HG03432 (cell line): ENCODE data around the gene PSMB11.

Source experiments
- ATAC-seq: cut with Tn5 transposase; IDR thresholded peaks from one replicate; pipeline ENCODE4 v1.9.1; 2021; ENCODE audit warnings: mild to moderate bottlenecking, moderate library complexity; ENCODE audit not compliant: unreplicated experiment

Gene PSMB11

DNA sequence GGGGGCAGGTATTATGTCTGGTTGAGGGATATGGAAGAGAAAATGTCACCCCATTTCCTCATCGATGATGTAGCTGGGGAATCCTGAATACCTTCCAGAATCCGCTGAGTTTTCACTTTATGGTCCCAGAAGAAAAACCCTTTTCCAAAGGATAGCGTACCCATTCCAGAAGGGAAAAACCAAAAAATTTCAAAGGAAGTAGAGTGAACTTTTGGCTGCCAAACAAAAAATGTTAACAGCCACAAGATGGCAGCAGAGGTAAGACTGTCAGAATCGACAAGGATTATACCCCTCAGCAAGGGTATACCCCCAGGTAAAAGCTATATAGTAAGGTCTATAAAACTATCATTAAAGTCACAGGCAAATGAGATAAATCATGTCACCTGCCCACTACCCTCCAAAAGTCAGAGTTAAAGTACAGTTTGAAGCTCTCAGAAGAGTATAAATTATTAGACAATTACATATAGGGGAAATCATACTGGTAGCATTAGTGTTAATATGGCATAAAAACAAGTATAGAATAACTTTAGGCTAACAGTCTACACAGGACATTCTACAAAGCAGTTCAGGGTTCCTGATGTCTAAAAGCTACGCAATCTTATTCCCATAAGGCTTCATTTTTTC is 34.9 kb downstream of the PSMB11 start:
- ATAC-seq, result no peak

DNA sequence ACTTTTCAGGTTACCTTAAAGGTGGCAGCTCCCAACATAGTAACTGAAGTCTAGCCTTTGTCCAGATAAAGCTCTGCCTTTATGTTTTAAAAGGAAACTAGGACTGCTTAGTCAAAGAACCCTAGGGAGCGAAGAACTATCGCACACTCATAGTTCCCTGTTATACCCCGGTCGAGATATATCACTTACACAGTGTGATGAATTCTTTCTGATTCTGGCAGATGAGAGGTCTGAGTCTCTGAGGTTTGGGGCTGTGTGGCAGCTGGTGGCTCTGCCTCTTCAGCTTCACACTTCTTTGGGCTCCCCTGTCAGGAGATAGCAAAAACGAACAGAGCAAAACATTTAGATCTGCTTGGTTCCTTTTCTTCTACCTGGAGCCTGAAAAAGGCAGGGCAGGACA is 36.0 kb downstream of the PSMB11 start:
- no peak for ATAC-seq

DNA sequence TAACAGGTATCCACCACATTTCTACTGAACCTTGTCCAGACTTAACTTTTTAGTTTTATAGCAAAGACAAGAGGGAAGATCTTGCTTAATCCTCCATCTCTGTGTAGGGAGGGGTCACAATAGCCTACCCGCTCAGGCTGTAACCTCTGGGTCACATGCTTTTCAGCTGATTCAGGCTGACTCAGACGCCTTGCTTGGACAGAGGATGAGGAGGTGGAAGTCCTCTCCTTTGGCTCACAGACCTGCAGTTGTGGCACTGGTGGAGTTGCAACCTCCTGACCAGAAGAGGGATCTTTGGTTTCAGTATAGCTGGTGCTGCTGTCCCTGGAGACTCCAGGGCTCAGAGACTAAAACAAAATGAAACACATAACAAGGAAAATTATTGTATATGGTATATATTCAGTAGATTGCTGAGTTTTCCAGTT is 36.7 kb downstream of the PSMB11 start:
- ATAC-seq, result no peak

DNA sequence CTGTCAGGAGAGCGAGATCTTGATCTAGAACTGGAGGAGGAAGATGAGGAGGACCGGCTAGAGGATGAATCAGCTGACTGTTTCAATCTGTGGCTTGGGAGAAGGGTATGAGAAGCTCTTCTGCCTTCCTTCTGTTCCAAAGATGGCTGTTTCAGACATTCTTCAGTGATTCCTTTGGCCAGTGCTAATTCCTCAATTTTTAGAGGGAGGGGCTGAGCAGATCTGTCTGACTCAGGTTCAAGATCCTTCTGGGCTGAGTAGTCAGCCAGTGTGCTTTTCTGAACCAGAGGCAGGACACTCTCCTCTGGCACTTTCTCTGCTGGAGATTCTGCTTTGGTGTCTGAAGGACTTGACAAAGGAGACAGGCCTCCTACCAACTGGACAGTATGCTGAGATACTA is 37.7 kb downstream of the PSMB11 start:
- ATAC-seq, result no peak

DNA sequence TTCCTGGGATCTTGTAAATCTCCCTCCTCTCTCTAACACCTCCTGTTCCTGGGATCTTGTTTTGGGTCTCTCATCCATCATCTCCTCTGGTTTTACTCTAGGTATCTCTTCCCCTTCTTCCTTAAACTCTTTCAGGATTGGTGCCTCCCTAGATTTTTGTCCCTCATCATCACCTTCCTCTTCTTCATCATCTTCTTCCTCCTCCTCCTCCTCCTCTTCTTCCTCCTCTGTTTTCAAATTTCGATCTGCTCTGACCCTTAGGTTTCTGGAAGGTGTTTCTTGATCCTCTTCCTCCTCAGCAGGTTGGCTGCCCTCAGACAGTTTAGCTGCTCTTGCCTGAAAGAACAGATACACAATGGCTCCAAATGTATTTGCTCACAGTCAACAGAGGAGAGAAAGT is 38.5 kb downstream of the PSMB11 start:
- no peak for ATAC-seq

DNA sequence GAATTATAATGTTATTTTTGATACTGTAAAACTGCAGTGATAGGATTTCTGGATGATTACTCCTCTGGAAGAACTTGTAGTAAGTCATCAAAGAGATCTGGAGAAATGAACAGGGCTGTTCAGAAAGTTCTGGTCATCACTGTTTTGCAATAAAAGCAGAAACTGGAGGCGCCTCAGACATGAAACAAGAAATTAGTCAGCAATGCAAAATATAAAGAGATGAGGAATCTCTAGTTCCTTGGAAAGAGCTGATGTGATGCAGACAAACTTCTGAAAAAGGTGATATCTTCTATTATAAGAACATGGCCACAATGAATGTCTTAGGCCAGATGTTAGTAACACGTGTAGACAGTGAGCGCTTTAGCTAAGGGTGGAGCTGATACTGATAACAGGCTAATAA is 43.4 kb downstream of the PSMB11 start:
- ATAC-seq, result no peak

DNA sequence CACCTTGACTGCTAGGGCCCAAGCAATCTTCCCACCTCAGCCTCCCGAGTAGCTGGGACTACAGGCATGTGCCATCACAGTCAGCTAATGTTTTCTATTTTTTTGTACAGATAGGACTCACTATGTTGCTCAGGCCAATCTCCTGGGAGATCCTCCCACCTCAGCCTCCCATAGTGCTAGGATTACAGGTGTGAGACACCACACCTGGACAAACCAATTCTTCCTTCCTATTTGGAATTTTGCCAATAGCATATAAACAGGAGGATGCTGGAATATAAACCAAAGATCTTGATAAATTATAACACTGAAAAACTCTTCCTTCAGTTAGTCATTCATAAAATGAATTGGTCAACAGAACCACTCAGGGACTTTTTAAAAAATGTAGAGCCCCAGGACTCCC is 44.6 kb downstream of the PSMB11 start:
- ATAC-seq, result no peak

DNA sequence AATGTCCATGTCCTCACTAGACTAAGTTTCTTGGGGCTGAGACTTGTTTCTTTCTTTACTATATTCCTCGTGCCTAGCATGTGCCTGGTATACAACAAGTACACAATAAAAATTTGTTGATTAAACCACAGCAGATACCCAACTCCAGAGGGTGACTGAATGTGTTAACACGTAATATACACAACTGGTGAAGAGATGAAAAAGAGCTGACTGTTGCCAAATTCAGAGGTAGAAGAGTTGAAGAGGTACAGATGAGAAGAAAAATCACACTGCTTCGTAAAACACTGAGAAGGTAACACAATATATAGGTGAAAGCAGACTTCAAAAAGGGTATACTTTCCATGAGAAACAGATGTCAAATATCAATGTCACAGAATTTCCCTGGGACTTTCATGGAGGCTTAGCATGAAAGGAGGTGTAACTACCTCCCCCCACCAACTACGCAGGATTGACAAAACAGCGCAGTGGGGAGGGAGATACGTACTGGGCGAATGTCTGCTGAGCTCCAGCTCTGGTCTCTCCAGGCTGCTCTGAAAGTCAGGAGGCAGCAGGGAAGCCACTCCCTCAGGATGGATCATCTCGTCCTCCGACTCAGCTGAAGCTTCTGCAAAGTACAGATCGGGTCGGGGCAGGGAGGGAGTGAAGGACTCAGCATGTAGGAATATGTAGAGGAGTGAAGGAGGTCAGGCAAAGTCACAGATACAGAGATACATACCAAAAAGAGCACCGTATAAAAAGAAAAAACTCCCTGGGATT is 47.7 kb downstream of the PSMB11 start:
- no peak for ATAC-seq

DNA sequence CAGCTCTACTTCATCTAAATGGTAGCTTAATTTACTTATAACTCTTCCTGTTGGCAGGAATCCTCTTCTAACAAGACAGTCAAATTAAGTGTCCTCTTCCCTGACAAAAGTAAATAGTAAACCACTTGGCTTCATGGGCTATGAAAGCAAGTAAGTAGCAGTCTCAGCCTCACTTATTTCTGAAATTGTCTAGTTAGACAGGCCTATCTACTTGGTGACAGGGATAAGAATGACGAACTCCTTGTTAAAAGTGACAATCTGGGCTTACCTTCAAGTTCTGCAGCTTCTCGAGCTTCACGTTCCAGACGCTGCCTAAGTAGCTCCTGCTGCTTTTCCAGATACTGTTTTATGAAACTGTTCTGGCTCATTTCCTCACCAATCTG is 48.2 kb downstream of the PSMB11 start:
- ATAC-seq, result no peak

DNA sequence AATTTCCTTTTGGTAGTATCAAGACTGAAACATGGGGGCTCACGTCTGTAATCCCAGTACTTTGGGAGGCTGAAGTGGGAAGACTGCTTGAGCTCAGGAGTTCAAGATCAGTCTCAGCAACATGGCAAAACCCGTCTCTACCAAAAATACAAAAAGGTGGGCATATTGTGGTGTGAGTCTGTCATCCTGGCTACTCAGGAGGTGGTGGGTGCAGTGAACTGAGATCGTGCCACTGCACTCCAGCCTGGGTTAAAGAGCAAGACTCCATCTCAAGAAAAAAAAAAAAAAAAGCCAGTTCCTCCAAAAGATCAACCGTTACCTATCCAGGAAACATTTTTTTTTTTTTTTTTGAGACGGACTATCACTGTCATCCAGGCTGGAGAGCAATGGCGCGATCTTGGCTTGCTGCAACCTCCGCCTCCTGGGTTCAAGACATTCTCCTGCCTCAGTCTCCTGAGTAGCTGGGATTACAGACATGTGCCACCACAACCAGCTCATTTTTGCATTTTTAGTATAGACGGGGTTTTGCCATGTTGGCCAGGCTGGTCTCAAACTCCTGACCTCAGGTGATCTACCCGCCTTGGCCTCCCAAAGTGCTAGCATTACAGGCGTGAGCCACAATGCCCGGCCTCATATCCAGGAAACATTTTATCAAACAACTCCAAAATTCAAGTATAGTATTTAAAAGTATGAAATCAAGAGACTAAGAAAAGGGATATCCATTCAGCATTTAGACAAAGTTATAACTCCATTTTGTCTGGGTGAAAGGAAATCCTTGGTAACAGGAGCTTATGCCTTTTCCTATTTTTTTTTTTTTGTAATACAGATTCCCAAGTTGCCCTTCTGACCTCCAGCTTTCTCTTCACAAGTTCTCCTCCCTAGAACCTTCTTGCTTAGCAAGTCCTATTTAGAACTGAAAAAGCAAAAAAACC is 49.5 kb downstream of the PSMB11 start:
- no peak for ATAC-seq

DNA sequence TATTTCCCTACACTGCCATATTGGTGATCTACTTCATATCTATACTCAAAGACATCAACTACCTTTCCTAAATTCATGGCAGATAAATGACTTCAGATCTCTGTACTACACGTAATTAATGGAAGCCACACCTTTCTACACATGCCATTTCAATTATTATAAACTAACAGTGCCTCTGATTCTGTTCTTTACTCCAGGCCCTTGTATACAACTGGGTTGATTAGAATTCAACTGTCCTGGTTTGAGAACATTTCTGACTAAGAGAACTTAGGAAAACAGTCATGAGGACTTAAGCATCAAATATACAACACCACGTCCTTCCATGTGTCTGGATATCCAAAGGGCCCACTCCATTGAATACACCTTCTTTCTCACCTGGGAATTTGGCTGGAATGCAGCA is 51.1 kb downstream of the PSMB11 start:
- ATAC-seq, result no peak

DNA sequence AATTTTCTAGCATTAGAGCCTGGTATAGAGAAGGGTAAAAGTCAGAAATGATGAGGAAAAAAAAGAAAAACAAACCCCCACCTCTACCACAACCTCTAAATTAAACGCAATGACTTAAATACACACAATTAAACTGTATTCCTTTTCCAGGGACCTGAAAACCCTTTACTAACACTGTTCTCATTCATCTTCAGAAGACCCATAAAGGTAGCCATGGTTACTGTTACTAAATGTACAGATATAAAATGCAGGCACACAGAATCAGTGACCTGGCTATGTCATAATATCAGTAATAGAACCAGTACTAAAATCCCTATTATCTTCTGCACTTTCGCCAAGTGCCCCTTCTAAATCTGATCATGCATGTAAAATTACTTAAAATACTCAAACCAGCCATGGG is 51.5 kb downstream of the PSMB11 start:
- ATAC-seq, result no peak
